ENCODE results near the gene SLC35B2. TPM values are rescaled to one million over a fixed set of nuclear protein-coding genes. Genes with fewer than 3 reads are reported as not detected.

The SLC35B2 gene
- total and polyA plus RNA-seq, 2 experiments from 2014 or later, result 14.0 to 30.9 TPM

- H3K4me1 ChIP-seq (ENCODE audit: insufficient read depth), result no peaks in the 10 kb centered on the region
Observed at GRCh38 chr6:44276667-44277640, 19.6 kb upstream of the SLC35B2 start.

More at GRCh38 chr6:44276667-44277640, 19.6 kb upstream of the SLC35B2 start:
- H3K4me3 Mint-ChIP-seq, result 0 out of 3 replicates have a peak overlapping the region, but pooled peaks have one; percentile 20
- no peak for TF ChIP-seq CREB1 (CRISPR knock-in tag; IDR thresholded peaks at IDR 0.05; ENCODE audit: low read depth)
- no peak for TF ChIP-seq EZH2phosphoT487 (IDR thresholded peaks at IDR 0.05; ENCODE audit: unreplicated experiment)
- no peak for TF ChIP-seq ETS1 (IDR thresholded peaks at IDR 0.05)
- TF ChIP-seq ZNF331 (CRISPR knock-in tag; IDR thresholded peaks at IDR 0.05; ENCODE audit: low read depth), result no peak
- TF ChIP-seq REST (IDR thresholded peaks at IDR 0.05; ENCODE audit: unreplicated experiment), result no peak
- TF ChIP-seq ZNF114 (CRISPR knock-in tag; IDR thresholded peaks at IDR 0.05), result no peak
- TF ChIP-seq STAT1 (IDR thresholded peaks at IDR 0.05; ENCODE audit: unreplicated experiment), result no peak
- TF ChIP-seq ZNF462 (CRISPR knock-in tag; IDR thresholded peaks at IDR 0.05), result no peak
- no peak for TF ChIP-seq CTCF (conservative IDR thresholded peaks at IDR 0.05; ENCODE audit: low read depth in 2 of 2)
- no peak for TF ChIP-seq NANOG (IDR thresholded peaks at IDR 0.05; ENCODE audit: borderline replicate concordance)
- TF ChIP-seq JUNB (IDR thresholded peaks at IDR 0.05; ENCODE audit: unreplicated experiment), result no peak
- TF ChIP-seq EZH2 (IDR thresholded peaks at IDR 0.05; ENCODE audit: low read depth, unreplicated experiment), result no peak
- ATAC-seq, result no peak
- H3K27me3 ChIP-seq (ENCODE audit: insufficient read depth), result peaks cover 35% of the 10 kb centered on the region
- peaks cover 9% of the 10 kb centered on the region for H3K4me1 Mint-ChIP-seq
- H3K27ac Mint-ChIP-seq, result no peak overlapping the region
- peak overlapping the region; percentile 71; the same call in 1 of the 2 replicates for H3K4me2 ChIP-seq
- no peaks in the 10 kb centered on the region for H3K36me3 ChIP-seq (ENCODE audit: insufficient read depth)
- H3K9me2 ChIP-seq (ENCODE audit: insufficient read depth), result no peaks in the 10 kb centered on the region
- no peak overlapping the region for H3K27ac ChIP-seq (ENCODE audit: low read depth)
- no peaks in the 10 kb centered on the region for H3K79me2 ChIP-seq (replicated peaks; ENCODE audit: insufficient read depth)
- peak overlapping the region; percentile 42; the same call in 1 of the 2 replicates for H3K4me3 ChIP-seq
- H3K27me3 Mint-ChIP-seq (ENCODE audit: insufficient read depth, low read depth, poor library complexity), result peaks cover 30% of the 10 kb centered on the region
- no peaks in the 10 kb centered on the region for H3K9me3 Mint-ChIP-seq
- H3F3A ChIP-seq (replicated peaks; ENCODE audit: low read depth), result 0 out of 2 replicates have a peak, but pooled peaks cover 8% of the 10 kb centered on the region
- peaks cover 6% of the 10 kb centered on the region; the same call in 2 of the 3 replicates for H3K36me3 Mint-ChIP-seq (ENCODE audit: low read depth)
- H2AFZ ChIP-seq, result no peak overlapping the region
- H4K20me1 ChIP-seq (replicated peaks; ENCODE audit: insufficient read depth), result no peaks in the 10 kb centered on the region
- DNase-seq (ENCODE audit: low spot score), result no peak

Measured in GM23338 (cell line).